ENCODE data around the gene CMBL.

CMBL gene

GRCh38 chr5:10333154-10334006 is 25.7 kb upstream of the CMBL start:
- DNase-seq, result no peak

- no peak for DNase-seq
Measured at GRCh38 chr5:10332301-10332700, 24.6 kb upstream of the CMBL start.

- DNase-seq, result no peak
Measured at GRCh38 chr5:10331341-10331796, 23.7 kb upstream of the CMBL start.

DNA sequence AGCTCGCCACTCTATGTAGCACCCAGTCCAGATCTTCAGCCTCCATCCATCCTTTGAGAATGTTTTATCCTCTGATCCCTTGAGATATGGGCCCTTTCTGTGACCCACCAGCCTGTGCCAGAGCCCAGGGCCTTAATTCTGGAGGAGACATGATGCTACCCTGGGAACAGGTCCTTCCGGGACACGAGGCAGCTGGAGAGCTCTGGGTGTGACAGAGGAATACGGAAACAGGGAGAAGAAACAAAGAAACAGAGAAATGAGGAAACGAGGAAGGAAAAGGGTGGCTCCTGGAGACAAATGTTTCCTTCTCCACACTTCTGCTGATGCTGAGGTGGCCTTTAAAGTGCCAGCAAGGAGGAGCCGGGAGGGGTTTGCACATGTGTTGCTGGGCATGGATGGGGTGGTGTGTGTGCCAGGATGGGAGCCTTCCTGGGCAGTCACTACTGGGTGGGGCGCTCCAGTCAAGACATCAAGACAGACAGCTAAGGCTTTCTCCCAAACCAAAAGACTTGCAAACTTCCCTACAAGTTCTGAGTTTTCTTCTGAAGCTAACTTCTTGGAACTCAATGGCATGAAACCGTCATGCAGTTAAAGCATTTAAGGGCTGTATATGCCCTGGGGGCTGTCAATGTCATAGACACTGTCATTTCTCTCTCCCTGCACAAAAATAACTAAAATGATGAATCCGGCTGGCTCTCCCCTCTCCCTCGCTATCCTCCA is 23.0 kb upstream of the CMBL start:
- no peak for DNase-seq

DNA sequence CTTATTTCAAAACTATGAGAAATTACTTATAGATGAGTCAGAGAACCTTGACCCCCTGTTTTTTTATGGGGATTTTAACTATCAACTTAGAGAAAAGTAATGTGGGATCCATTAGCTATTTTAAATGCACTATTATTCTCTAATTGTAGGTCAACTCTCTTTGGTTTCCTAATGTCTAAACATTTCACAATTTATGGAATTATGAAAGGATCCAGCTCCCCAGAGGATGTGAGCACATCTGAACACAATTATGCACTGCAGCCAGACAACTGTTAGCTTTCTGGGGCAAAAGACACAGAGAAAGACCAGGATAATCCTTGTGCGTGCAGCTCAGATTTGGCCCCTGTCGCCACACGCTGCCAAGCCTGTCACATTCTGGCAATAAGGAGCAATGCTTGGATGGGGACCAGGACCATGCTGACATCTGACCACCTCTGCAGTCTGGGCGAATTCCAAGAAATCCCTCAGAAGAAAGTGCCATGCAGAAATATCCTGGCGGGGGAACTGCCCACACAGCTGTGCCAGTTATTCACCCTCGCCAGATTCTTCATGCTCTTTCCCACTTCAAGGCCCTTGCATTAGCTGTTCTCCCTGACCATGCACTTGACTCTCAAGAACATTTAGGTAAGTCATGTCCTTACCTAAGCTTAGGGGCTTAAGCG is 22.2 kb upstream of the CMBL start:
- no peak for DNase-seq

- DNase-seq, result no peak
Measured at GRCh38 chr5:10329446-10329819, 21.7 kb upstream of the CMBL start.

DNA sequence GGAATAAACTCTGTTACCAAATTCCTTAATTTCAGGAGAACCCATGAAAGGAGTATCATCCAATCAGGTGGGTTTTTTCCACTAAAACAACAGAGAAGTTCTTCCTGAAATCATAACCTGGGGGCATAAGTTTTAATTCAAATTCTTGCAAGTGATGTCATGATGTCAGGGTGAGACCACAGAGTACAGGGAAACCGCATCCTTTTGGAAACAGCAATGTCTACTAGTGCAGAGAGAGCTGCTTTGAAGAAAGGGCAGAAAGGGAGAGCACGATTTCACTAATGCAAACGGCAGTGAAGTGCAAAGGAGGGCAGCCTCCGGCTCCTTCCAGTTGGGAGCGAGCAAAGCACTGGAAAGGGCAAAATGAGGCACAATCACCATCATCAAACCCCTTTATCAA is 20.6 kb upstream of the CMBL start:
- DNase-seq, result no peak

DNA sequence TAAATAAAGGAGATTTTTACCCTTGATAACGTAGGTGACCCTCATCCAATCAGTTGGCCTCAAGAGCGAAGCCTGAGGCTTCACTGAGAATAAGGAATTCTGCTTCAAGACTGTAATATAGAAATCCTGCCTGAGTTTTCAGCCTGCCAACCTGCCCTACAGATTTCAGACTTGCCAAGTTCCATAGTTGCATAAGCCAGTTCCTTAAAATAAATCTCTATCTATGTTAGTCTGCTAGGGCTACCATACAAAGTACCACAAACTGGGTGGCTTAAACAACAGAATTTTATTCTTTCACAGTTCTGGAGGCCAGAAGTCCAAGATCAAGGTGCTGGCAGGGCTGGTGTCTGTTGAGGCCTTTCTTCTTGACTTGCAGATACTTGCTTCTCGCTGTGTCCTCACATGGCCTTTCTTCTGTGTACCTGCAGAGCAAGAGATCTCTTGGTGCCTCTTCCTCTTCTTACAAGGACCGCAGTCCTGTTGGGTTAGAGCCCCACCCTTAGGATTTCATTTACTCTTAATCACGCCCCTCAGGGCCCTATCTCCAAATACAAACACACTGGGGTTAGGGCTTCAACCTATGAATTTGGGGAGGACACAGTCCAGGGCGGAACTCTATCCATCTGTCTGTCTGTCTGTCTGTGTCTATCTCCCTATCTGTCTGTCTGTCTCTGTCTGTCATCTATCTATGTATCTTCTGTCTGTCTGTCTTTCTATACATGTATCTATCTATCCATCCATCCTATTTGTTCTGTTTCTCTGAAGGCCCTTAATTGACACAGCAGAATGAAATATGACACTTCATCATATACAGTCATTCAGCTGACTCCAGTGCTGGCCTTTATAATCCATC is 17.0 kb upstream of the CMBL start:
- no peak for DNase-seq

DNA sequence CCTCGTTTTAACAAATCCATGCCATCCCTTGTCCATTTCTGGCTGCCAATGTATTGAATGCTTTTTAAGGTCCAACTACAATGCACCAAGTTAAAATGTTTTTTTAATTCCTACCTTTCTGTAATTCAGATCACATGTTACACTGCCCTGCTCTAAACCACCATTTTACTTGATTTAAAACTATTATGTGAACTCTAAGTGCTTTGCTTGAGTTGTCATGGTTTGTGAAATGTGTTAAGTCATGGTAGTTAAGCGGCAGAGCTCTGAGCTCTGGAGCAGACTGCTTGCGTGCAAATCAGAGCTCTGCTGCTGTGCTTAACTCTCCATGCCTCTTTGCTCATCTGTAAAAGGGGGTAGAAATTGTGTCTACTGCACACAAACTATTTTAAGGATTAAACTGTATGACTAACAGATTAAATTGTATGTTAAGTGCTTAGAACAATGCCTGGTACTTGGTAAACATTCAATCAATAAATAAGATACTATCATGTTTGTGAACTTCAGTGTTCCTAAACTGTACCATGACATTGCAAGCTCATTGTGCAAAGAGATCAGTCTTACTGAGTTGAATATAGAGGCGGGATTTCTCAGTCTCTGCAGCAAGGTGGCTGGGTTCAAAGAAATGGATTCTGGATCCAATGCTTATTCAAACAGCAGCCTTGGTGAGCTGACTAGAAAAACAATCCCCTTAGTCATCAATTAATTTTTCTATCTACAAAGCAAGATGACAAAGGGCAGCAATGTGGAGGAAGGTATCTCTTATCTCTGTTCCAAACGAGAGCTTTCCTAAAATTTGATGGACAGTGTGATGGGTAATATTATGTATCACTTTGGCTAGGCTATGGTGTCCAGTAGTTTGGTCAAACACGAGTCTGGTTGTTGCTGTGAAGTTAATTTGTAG is 16.1 kb upstream of the CMBL start:
- no peak for DNase-seq

DNA sequence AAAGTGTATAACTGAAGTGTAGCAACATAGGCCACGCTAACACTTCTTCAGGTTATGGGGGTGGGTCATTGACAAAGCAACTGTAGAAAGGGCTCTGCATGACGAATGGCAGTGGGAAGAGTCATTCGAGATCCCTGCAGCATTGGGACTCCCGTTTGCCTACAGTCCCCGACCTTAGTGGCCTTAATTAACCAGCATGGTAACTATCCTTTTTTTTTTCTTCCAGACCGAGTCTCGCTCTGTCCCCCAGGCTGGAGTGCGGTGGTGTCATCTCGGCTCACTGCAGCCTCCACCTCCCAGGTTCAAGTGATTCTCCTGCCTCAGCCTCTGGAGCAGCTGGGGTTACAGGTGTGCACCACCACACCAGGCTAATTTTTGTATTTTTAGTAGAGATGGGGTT is 14.2 kb upstream of the CMBL start:
- no peak for DNase-seq

GRCh38 chr5:10320793-10321192 is 13.1 kb upstream of the CMBL start:
- peak; percentile 17 for DNase-seq

GRCh38 chr5:10319202-10319851 is 11.6 kb upstream of the CMBL start:
- DNase-seq, result peak; percentile 22

DNA sequence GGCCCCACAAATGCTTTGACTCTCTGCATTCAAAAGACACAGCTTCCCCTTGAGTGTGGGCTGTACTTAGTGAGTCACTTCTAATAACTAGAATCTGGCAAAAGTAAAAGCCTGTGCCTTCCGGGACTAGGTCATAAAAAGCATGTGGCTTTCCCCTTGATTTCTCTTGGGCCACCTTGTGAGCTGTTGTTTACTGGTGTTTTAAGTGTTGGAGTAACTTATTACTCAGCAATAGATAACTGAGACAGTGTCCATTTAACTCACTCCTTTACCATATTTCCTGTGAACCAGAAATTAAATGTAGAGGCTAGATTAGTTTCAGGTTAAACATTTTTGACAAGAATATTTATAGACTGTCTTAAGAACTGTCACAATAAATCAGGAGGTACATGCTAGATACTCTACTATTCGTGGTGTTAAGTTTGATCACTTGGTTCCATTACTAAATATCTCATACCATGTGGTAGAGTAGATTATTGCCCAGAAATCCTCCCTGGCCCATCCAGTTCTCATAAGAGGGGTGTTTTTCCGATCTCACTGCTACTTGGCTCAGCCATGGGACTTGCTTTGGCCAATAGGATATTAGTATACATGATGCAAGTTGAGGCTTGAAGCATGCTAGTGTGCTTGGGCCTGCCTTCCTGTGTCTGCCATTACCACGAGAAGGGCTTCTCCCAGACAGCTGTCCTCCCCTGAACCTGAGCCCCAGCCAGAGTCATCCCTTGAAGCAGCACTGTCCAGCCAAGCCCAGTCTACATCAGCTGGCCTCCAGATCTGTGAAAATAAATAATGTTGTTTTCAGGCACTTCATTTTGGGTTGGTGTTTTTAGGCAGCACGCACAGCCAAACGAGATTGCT is 10.4 kb upstream of the CMBL start:
- DNase-seq, result no peak

DNA sequence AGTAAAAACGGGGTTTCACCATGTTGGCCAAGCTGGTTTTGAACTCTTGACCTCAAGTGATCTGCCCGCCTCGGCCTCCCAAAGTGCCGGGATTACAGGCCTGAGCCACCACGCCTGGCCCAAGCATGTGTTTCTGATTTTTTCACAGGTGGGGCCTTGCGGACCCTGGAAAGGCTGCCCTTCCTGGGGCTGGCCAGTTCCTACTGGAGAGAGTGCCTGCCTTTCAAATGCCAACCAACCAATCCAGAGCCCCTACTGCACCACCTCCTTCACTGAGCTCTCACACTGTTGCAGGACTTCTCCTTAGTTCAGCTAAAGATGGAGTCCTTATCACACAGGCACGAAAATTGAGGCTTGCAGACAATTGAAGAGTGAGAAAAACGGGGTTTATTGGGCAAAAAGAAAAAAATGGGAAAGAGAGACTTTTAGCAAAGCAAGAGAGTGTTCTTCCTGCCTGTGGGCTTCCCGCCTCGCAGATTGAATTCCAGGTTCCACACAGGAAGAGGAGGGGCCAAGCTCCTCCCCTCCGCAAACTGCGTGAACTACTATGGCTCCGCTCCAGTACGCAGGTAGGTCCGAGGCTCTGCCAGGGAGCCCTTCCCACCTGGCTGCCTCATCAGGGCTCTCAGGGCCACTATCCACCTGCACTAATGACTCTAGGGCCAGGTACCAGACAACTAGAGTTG is 8.3 kb upstream of the CMBL start:
- peak; percentile 25 for DNase-seq

DNA sequence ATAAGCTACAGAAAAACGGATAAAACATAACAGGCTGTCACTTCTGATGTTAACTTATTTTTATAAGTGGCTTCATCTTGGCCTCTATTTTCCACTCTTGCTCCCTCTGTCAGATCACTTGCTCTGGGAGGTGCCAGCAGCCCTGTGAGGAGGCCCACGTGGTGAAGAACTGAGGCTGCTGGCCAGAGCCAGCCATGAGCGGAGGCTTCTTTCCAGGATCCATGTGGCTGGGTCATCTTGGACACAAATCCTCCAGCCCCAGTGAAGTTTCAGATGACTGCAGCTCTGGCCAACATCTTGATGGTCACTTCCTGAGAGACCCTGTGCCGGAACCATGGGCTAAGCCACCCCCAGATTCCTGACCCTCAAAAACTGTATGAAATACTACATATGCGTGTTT is 7.5 kb upstream of the CMBL start:
- DNase-seq, result peak; percentile 12

- DNase-seq, result peak; percentile 24
Measured at GRCh38 chr5:10311595-10312425, 4.1 kb upstream of the CMBL start.

DNA sequence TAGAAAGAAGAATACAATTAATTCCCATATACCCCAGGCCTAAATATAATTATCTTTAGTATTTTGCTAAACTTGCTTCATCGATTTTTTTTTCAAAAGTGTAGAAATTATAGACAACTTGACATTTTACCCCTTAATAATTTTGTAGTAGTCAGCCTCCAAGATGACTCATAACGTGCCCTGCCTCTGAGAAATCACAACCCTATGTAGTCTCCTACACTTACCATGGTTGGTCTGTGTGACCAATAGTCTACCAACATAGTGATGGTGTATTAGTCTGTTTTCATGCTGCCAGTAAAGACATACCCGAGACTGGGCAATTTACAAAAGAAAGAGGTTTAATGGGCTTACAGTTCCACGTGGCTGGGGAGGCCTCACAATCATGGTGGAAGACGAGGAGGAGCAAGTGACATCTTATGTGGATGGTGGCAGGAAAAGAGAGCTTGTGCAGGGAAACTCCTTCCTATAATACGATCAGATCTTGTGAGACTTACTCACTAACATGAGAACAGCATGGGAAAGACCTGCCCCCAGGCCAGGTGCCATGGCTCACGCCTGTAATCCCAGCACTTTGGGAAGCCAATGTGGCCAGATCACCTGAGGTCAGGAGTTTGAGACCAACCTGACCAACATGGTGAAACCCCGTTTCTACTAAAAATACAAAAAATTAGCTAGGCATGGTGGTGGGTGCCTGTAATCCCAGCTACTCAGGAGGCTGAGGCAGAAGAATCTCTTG is 3.3 kb upstream of the CMBL start:
- DNase-seq, result peak; percentile 33

Measured in activated effector memory CD4-positive, alpha-beta T cell treated with anti-CD3 and anti-CD28 coated beads, Interleukin-2, amount 50 U/mL, for 16 hours (primary cell).